ENCODE results near the gene SYTL5. TPM values are rescaled to one million over a fixed set of nuclear protein-coding genes. Genes with fewer than 3 reads are reported as not detected.
A peak's percentile ranks its signal among the peaks of the same experiment; 100 is the strongest.

Gene SYTL5
- total and polyA plus RNA-seq, 5 donors from 2014 or later, result not detected

- DNase-seq (no peak), ATAC-seq (ENCODE audit: low read depth in 2 of 2) (no peak)
- Histone ChIP-seq H3K27me3 (ENCODE audit: control insufficient read depth, insufficient read depth, low read length) (no peaks in the 10 kb centered on the region), H3K9me3 (ENCODE audit: control insufficient read depth in 2 of 2, low read length in 2 of 2) (no peaks in the 10 kb centered on the region), H3K27ac (ENCODE audit: insufficient read depth, low read length, poor library complexity, severe bottlenecking) (no peak overlapping the region), H3K4me1 (ENCODE audit: control insufficient read depth, insufficient read depth, low read length, poor library complexity, severe bottlenecking) (no peaks in the 10 kb centered on the region), H3K4me3 (ENCODE audit: low read depth, low read length) (no peak overlapping the region), H3K36me3 (ENCODE audit: control insufficient read depth, insufficient read depth, low read length) (no peaks in the 10 kb centered on the region)
- Mint-ChIP-seq H3K36me3 (no peaks in the 10 kb centered on the region), H3K4me3 (no peak overlapping the region), H3K4me1 (no peaks in the 10 kb centered on the region), H3K27ac (no peak overlapping the region), H3K27me3 (no peaks in the 10 kb centered on the region), H3K9me3 (peaks cover 0 to 3% (median 0%) of the 10 kb centered on the region in 7 donors)
Measured at GRCh38 chrX:38109042-38109898, 102.9 kb downstream of the SYTL5 start.

- H3K4me3 ChIP-seq (ENCODE audit: low read depth, low read length), result no peak overlapping the region
- Mint-ChIP-seq H3K27ac (no peak overlapping the region), H3K4me1 (no peaks in the 10 kb centered on the region), H3K4me3 (no peak overlapping the region), H3K27me3 (no peaks in the 10 kb centered on the region), H3K36me3 (no peaks in the 10 kb centered on the region), H3K9me3 (peaks cover 0 to 1% (median 0%) of the 10 kb centered on the region in 7 donors)
- H3K9me3 ChIP-seq (ENCODE audit: control insufficient read depth in 2 of 2, low read length in 2 of 2), result no peaks in the 10 kb centered on the region
- no peaks in the 10 kb centered on the region for H3K4me1 ChIP-seq (ENCODE audit: control insufficient read depth, insufficient read depth, low read length, poor library complexity, severe bottlenecking)
- H3K27me3 ChIP-seq (ENCODE audit: control insufficient read depth, insufficient read depth, low read length), result no peaks in the 10 kb centered on the region
- no peaks in the 10 kb centered on the region for H3K36me3 ChIP-seq (ENCODE audit: control insufficient read depth, insufficient read depth, low read length)
- DNase-seq (no peak), ATAC-seq (ENCODE audit: low read depth in 2 of 2) (no peak)
- H3K27ac ChIP-seq (ENCODE audit: insufficient read depth, low read length, poor library complexity, severe bottlenecking), result no peak overlapping the region
Measured at GRCh38 chrX:38110231-38110630, 103.9 kb downstream of the SYTL5 start.

DNA sequence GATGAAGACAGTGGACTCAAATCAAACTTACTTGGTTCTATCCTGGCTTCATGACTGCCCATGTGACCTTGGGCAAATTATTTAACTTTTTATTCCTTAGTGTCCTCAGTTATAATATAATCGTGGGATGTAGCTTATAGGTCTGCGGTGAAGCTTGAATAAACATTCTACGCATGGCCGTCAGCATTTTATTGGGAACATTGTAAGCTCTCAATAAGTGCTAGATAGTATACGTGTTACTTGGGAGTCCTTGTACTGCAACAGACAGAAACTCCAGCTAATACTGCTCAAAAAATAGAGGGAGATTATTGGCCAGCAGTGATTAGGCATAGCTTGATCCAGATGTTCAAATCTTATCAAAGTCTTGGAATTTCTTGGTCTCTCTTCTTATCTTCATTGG is 104.8 kb downstream of the SYTL5 start:
- Mint-ChIP-seq H3K4me1 (no peaks in the 10 kb centered on the region), H3K27me3 (no peaks in the 10 kb centered on the region), H3K9me3 (no peaks in the 10 kb centered on the region), H3K4me3 (no peak overlapping the region), H3K27ac (no peak overlapping the region), H3K36me3 (no peaks in the 10 kb centered on the region)
- no peak overlapping the region for H3K27ac ChIP-seq (ENCODE audit: insufficient read depth, low read length, poor library complexity, severe bottlenecking)
- ATAC-seq (ENCODE audit: low read depth in 2 of 2) (no peak), DNase-seq (no peak)
- no peaks in the 10 kb centered on the region for H3K27me3 ChIP-seq (ENCODE audit: control insufficient read depth, insufficient read depth, low read length)
- H3K4me3 ChIP-seq (ENCODE audit: low read depth, low read length), result no peak overlapping the region
- H3K36me3 ChIP-seq (ENCODE audit: control insufficient read depth, insufficient read depth, low read length), result no peaks in the 10 kb centered on the region
- H3K4me1 ChIP-seq (ENCODE audit: control insufficient read depth, insufficient read depth, low read length, poor library complexity, severe bottlenecking), result no peaks in the 10 kb centered on the region
- H3K9me3 ChIP-seq (ENCODE audit: control insufficient read depth in 2 of 2, low read length in 2 of 2), result no peaks in the 10 kb centered on the region

GRCh38 chrX:38112566-38112965 is 106.2 kb downstream of the SYTL5 start:
- H3K9me3 ChIP-seq (ENCODE audit: control insufficient read depth in 2 of 2, low read length in 2 of 2), result no peaks in the 10 kb centered on the region
- H3K36me3 ChIP-seq (ENCODE audit: control insufficient read depth, insufficient read depth, low read length), result no peaks in the 10 kb centered on the region
- ATAC-seq (ENCODE audit: low read depth in 2 of 2), result no peak
- H3K4me1 ChIP-seq (ENCODE audit: control insufficient read depth, insufficient read depth, low read length, poor library complexity, severe bottlenecking), result no peaks in the 10 kb centered on the region
- no peaks in the 10 kb centered on the region for H3K27me3 ChIP-seq (ENCODE audit: control insufficient read depth, insufficient read depth, low read length)
- no peak overlapping the region for H3K27ac Mint-ChIP-seq
- H3K4me3 ChIP-seq (ENCODE audit: low read depth, low read length), result no peak overlapping the region
- no peaks in the 10 kb centered on the region for H3K4me1 Mint-ChIP-seq
- H3K27ac ChIP-seq (ENCODE audit: insufficient read depth, low read length, poor library complexity, severe bottlenecking), result no peak overlapping the region
- no peaks in the 10 kb centered on the region for H3K9me3 Mint-ChIP-seq
- DNase-seq, result no peak
- H3K4me3 Mint-ChIP-seq, result no peak overlapping the region
- H3K27me3 Mint-ChIP-seq, result no peaks in the 10 kb centered on the region
- no peaks in the 10 kb centered on the region for H3K36me3 Mint-ChIP-seq

DNA sequence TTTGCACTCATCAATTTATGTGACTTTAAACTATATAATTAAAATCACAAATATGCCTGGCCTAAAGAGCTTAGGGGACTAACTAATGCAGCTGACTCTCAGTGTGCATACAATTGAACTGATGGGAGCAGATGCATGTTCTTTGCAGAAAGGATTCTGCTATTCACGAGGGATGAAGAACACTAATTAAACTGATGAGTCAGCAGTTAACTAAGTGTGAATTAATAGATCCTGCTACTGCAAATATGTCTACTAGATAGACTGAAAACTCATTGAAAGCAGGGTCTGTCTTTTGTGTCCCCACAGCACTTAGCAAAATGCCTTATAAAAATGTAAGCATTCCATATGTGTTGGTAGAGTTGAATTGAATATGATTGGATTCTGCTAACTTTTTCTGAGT is 110.4 kb downstream of the SYTL5 start:
- no peaks in the 10 kb centered on the region for H3K27me3 ChIP-seq (ENCODE audit: control insufficient read depth, insufficient read depth, low read length)
- no peak for DNase-seq
- no peak overlapping the region for H3K4me3 ChIP-seq (ENCODE audit: low read depth, low read length)
- H3K27ac Mint-ChIP-seq, result no peak overlapping the region
- H3K4me1 Mint-ChIP-seq, result no peaks in the 10 kb centered on the region
- no peak for ATAC-seq (ENCODE audit: low read depth in 2 of 2)
- no peaks in the 10 kb centered on the region for H3K4me1 ChIP-seq (ENCODE audit: control insufficient read depth, insufficient read depth, low read length, poor library complexity, severe bottlenecking)
- H3K36me3 Mint-ChIP-seq, result no peaks in the 10 kb centered on the region
- H3K27ac ChIP-seq (ENCODE audit: insufficient read depth, low read length, poor library complexity, severe bottlenecking), result no peak overlapping the region
- peaks cover 0 to 3% (median 0%) of the 10 kb centered on the region in 7 donors for H3K9me3 Mint-ChIP-seq
- no peak overlapping the region for H3K4me3 Mint-ChIP-seq
- no peaks in the 10 kb centered on the region for H3K36me3 ChIP-seq (ENCODE audit: control insufficient read depth, insufficient read depth, low read length)
- H3K27me3 Mint-ChIP-seq, result no peaks in the 10 kb centered on the region
- H3K9me3 ChIP-seq (ENCODE audit: control insufficient read depth in 2 of 2, low read length in 2 of 2), result no peaks in the 10 kb centered on the region

DNA sequence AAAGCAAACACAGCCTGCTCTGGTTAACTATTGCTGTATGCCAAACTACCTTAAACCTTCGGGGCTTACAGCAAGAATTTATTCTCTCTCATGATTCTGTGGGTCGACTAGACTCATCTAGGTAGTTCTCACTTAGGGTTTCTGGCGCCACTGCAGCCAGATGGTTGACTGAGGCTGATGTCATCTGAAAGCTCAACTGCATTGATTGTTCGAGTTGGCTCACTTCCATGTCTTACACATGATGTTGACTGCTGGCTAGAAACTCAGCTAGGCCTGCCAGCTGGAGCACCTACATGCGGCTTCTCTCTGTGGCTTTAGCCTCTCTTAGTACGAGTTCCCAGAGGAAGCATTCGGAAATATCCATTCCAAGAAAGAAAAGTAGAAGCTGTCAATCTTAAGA is 111.1 kb downstream of the SYTL5 start:
- H3K27ac ChIP-seq (ENCODE audit: insufficient read depth, low read length, poor library complexity, severe bottlenecking), result no peak overlapping the region
- H3K4me3 Mint-ChIP-seq, result no peak overlapping the region
- no peaks in the 10 kb centered on the region for H3K27me3 ChIP-seq (ENCODE audit: control insufficient read depth, insufficient read depth, low read length)
- no peak overlapping the region for H3K27ac Mint-ChIP-seq
- peaks cover 0 to 3% (median 0%) of the 10 kb centered on the region in 7 donors for H3K9me3 Mint-ChIP-seq
- no peak for ATAC-seq (ENCODE audit: low read depth in 2 of 2)
- no peaks in the 10 kb centered on the region for H3K4me1 ChIP-seq (ENCODE audit: control insufficient read depth, insufficient read depth, low read length, poor library complexity, severe bottlenecking)
- no peak overlapping the region for H3K4me3 ChIP-seq (ENCODE audit: low read depth, low read length)
- no peaks in the 10 kb centered on the region for H3K36me3 Mint-ChIP-seq
- DNase-seq, result no peak
- H3K4me1 Mint-ChIP-seq, result no peaks in the 10 kb centered on the region
- H3K9me3 ChIP-seq (ENCODE audit: control insufficient read depth in 2 of 2, low read length in 2 of 2), result no peaks in the 10 kb centered on the region
- H3K36me3 ChIP-seq (ENCODE audit: control insufficient read depth, insufficient read depth, low read length), result no peaks in the 10 kb centered on the region
- no peaks in the 10 kb centered on the region for H3K27me3 Mint-ChIP-seq

DNA sequence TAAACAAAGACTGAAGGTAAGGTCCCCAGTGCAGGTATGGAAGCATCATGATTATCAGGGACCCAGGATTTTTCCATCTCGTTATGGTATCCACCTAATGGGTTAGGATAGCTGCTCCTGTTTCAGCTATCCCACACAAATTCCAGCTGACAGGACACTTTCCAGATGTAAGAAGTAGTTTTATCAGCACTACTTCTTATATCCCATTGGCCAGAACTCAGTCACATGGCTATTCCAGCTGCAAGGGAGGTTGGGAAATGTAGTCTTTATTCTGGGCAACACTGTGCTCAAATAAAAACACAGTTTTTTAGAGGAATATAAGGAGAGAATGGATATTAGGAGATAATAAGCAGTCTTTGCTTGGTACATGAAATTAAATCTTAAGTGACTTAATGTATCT is 117.6 kb downstream of the SYTL5 start:
- no peak overlapping the region for H3K4me3 Mint-ChIP-seq
- Histone ChIP-seq H3K27ac (ENCODE audit: insufficient read depth, low read length, poor library complexity, severe bottlenecking) (no peak overlapping the region), H3K9me3 (ENCODE audit: control insufficient read depth in 2 of 2, low read length in 2 of 2) (no peaks in the 10 kb centered on the region), H3K36me3 (ENCODE audit: control insufficient read depth, insufficient read depth, low read length) (no peaks in the 10 kb centered on the region), H3K4me1 (ENCODE audit: control insufficient read depth, insufficient read depth, low read length, poor library complexity, severe bottlenecking) (no peaks in the 10 kb centered on the region), H3K4me3 (ENCODE audit: low read depth, low read length) (no peak overlapping the region), H3K27me3 (ENCODE audit: control insufficient read depth, insufficient read depth, low read length) (no peaks in the 10 kb centered on the region)
- H3K4me1 Mint-ChIP-seq, result no peaks in the 10 kb centered on the region
- no peaks in the 10 kb centered on the region for H3K27me3 Mint-ChIP-seq
- DNase-seq (no peak), ATAC-seq (ENCODE audit: low read depth in 2 of 2) (no peak)
- no peaks in the 10 kb centered on the region for H3K36me3 Mint-ChIP-seq
- no peak overlapping the region for H3K27ac Mint-ChIP-seq
- peaks cover 0 to 3% (median 0%) of the 10 kb centered on the region in 7 donors for H3K9me3 Mint-ChIP-seq

- H3K27me3 Mint-ChIP-seq, result no peaks in the 10 kb centered on the region
- H3K9me3 Mint-ChIP-seq, result peaks cover 0 to 2% (median 0%) of the 10 kb centered on the region in 7 donors
- H3K4me1 Mint-ChIP-seq, result no peaks in the 10 kb centered on the region
- H3K4me1 ChIP-seq (ENCODE audit: control insufficient read depth, insufficient read depth, low read length, poor library complexity, severe bottlenecking), result no peaks in the 10 kb centered on the region
- no peaks in the 10 kb centered on the region for H3K27me3 ChIP-seq (ENCODE audit: control insufficient read depth, insufficient read depth, low read length)
- no peak overlapping the region for H3K27ac ChIP-seq (ENCODE audit: insufficient read depth, low read length, poor library complexity, severe bottlenecking)
- H3K4me3 Mint-ChIP-seq, result no peak overlapping the region
- no peak overlapping the region for H3K4me3 ChIP-seq (ENCODE audit: low read depth, low read length)
- H3K9me3 ChIP-seq (ENCODE audit: control insufficient read depth in 2 of 2, low read length in 2 of 2), result no peaks in the 10 kb centered on the region
- H3K36me3 ChIP-seq (ENCODE audit: control insufficient read depth, insufficient read depth, low read length), result no peaks in the 10 kb centered on the region
- H3K27ac Mint-ChIP-seq, result peak overlapping the region in 1 of 3 donors; percentile 48
- ATAC-seq (ENCODE audit: low read depth in 2 of 2), result no peak
- no peaks in the 10 kb centered on the region for H3K36me3 Mint-ChIP-seq
- DNase-seq, result no peak
Measured at GRCh38 chrX:38126179-38126578, 119.8 kb downstream of the SYTL5 start.

Data from CD4-positive, CD25-positive, alpha-beta regulatory T cell (primary cell).